Measurements from ENCODE around the gene PPM1E. TPM values are rescaled to one million over a fixed set of nuclear protein-coding genes. Genes with fewer than 3 reads are reported as not detected.

PPM1E gene
- total RNA-seq, 3 donors from 2014 or later, result under 0.01 to 0.44 (median 0.16) TPM

- no peaks in the 10 kb centered on the region for H3K27me3 ChIP-seq
- intact Hi-C loops (cut with DNase I; ENCODE audit: low total_unique reads), result no loop called here
- TF ChIP-seq POLR2AphosphoS5 (IDR thresholded peaks at IDR 0.05) (no peak), POLR2A (IDR thresholded peaks at IDR 0.05) (no peak), CTCF (IDR thresholded peaks at IDR 0.05) (no peak)
Observed at GRCh38 chr17:58811290-58811689, 55.6 kb downstream of the PPM1E start.

GRCh38 chr17:58813712-58814111, 58.1 kb downstream of the PPM1E start:
- Histone ChIP-seq H3K36me3 (no peaks in the 10 kb centered on the region), H3K27ac (no peak overlapping the region), H3K4me3 (no peak overlapping the region), H3K4me1 (no peaks in the 10 kb centered on the region), H3K27me3 (no peaks in the 10 kb centered on the region), H3K9me3 (no peaks in the 10 kb centered on the region)
- TF ChIP-seq POLR2A (IDR thresholded peaks at IDR 0.05), result no peak
- TF ChIP-seq CTCF (IDR thresholded peaks at IDR 0.05), result no peak
- TF ChIP-seq POLR2AphosphoS5 (IDR thresholded peaks at IDR 0.05), result no peak
- DNase-seq (ENCODE audit: low spot score in 2 of 2), result no peak
- intact Hi-C loops (cut with DNase I; ENCODE audit: low total_unique reads), result no loop called here

More at GRCh38 chr17:58811290-58811689, 55.6 kb downstream of the PPM1E start:
- DNase-seq (ENCODE audit: low spot score in 2 of 2), result no peak
- Histone ChIP-seq H3K36me3 (no peaks in the 10 kb centered on the region), H3K4me3 (no peak overlapping the region), H3K9me3 (no peaks in the 10 kb centered on the region), H3K4me1 (no peaks in the 10 kb centered on the region), H3K27ac (no peak overlapping the region)

GRCh38 chr17:58818654-58819053, 63.0 kb downstream of the PPM1E start:
- Histone ChIP-seq H3K9me3 (no peaks in the 10 kb centered on the region), H3K36me3 (no peaks in the 10 kb centered on the region), H3K27me3 (no peaks in the 10 kb centered on the region), H3K4me1 (no peaks in the 10 kb centered on the region), H3K27ac (no peak overlapping the region), H3K4me3 (no peak overlapping the region)
- DNase-seq (ENCODE audit: low spot score in 2 of 2), result no peak
- no peak for TF ChIP-seq POLR2AphosphoS5 (IDR thresholded peaks at IDR 0.05)
- intact Hi-C loops (cut with DNase I; ENCODE audit: low total_unique reads), result no loop called here

- DNase-seq (ENCODE audit: low spot score in 2 of 2), result no peak
- TF ChIP-seq POLR2AphosphoS5 (IDR thresholded peaks at IDR 0.05) (no peak), POLR2A (IDR thresholded peaks at IDR 0.05) (no peak), CTCF (IDR thresholded peaks at IDR 0.05) (no peak)
- Histone ChIP-seq H3K4me3 (no peak overlapping the region), H3K9me3 (no peaks in the 10 kb centered on the region), H3K27me3 (no peaks in the 10 kb centered on the region), H3K4me1 (no peaks in the 10 kb centered on the region), H3K27ac (no peak overlapping the region), H3K36me3 (no peaks in the 10 kb centered on the region)
- intact Hi-C loops (cut with DNase I; ENCODE audit: low total_unique reads), result no loop called here
Observed at GRCh38 chr17:58822148-58823050, 66.7 kb downstream of the PPM1E start.

- H3K27ac ChIP-seq, result no peak overlapping the region
- no peak for DNase-seq (ENCODE audit: low spot score in 2 of 2)
- TF ChIP-seq POLR2A (IDR thresholded peaks at IDR 0.05), result no peak
- no peak for TF ChIP-seq POLR2AphosphoS5 (IDR thresholded peaks at IDR 0.05)
- H3K4me1 ChIP-seq, result no peaks in the 10 kb centered on the region
- no peaks in the 10 kb centered on the region for H3K9me3 ChIP-seq
- intact Hi-C loops (cut with DNase I; ENCODE audit: low total_unique reads), result no loop called here
- H3K4me3 ChIP-seq, result no peak overlapping the region
- no peaks in the 10 kb centered on the region for H3K36me3 ChIP-seq
- H3K27me3 ChIP-seq, result no peaks in the 10 kb centered on the region
Observed at GRCh38 chr17:58823051-58823525, 67.4 kb downstream of the PPM1E start.

- Histone ChIP-seq H3K4me3 (no peak overlapping the region), H3K27me3 (no peaks in the 10 kb centered on the region), H3K36me3 (no peaks in the 10 kb centered on the region), H3K4me1 (no peaks in the 10 kb centered on the region), H3K27ac (no peak overlapping the region), H3K9me3 (peaks cover 0 to 10% of the 10 kb centered on the region in 2 donors)
- no peak for TF ChIP-seq POLR2A (IDR thresholded peaks at IDR 0.05)
- no peak for TF ChIP-seq POLR2AphosphoS5 (IDR thresholded peaks at IDR 0.05)
- no peak for TF ChIP-seq CTCF (IDR thresholded peaks at IDR 0.05)
- intact Hi-C loops (cut with DNase I; ENCODE audit: low total_unique reads), result no loop called here
- DNase-seq (ENCODE audit: low spot score in 2 of 2), result no peak
Observed at GRCh38 chr17:58829172-58829637, 73.6 kb downstream of the PPM1E start.

Measured in breast epithelium (tissue), 4 donors.